NCI-H524 (cell line): ENCODE data around the gene MCRIP1.
"Not testable (repeated sequence)": the region's sequence is repeated elsewhere in the genome, so short reads cannot be mapped to it uniquely, and the experiment has no call there.

Experiments used
- DNase-seq, 2 experiments: peaks; one replicate each; lab custom pipeline; 2025; lab: John Stamatoyannopoulos, UW

MCRIP1 gene

DNA sequence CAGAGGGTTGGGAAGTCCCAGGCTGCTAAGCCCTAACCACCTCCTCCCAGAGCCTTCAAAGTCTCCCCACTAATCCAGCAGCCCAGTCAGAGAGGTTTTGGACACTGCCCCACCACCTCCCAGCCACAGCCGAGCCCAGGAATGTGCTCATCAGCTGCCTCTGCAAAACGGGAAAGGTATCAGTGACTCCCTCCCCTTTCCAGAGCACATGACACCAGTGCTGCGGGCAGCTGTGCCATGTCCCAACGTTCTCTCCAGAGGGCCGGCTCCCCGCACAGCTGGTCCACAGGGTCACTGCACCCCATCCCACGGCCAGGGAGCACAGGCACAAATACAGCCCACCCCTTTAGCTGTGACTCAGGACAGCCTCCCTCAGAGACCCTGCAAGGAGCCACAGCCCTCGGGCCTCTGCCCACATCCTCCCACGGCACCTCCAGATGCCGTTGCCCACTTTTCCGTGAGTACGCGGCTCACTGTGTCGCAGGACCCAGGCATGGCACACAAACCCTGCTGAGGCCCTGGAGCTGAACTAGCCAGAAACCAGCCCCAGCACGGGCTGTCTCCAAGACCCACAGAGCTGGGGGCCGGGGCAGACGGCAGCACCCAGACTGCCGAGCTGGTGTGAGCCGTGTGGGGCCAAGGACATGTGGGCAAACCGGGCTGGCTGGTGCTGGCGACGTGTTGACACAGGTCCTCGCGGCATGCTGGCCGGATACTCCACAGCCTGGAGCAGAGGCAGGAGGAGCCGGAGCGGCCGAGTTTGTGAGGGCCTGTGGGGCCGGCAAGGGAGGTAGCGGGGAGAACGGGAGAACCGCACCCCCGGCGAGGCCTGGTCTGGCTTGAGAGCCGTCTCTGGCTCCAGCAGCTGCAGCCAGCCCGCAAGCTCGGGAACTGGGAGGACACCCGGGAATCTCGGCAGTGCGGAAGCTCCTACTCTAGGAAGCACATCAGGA is 8.0 kb upstream of the MCRIP1 start:
- no peak for DNase-seq

DNA sequence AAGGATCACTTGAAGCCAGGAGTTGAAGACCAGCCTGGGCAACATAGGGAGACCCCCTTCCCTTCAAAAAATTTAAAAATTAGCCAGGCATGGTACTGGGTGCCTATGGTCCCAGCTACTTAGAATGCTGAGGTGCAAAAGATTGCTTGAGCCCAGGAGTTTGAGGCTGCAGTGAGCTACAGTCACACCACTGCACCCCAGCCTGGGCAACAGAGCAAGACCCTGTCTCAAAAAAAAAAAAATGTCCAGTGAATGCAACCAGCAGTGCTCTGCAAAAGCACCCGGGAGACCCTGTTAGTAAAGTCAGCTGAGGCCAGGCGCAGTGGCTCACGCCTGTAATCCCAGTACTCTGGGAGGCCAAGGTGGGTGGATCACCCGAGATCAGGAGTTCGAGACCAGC is 7.0 kb upstream of the MCRIP1 start:
- not testable (repeated sequence) for DNase-seq

GRCh38 chr17:81839301-81839700 is 6.2 kb upstream of the MCRIP1 start:
- DNase-seq = no peak

DNA sequence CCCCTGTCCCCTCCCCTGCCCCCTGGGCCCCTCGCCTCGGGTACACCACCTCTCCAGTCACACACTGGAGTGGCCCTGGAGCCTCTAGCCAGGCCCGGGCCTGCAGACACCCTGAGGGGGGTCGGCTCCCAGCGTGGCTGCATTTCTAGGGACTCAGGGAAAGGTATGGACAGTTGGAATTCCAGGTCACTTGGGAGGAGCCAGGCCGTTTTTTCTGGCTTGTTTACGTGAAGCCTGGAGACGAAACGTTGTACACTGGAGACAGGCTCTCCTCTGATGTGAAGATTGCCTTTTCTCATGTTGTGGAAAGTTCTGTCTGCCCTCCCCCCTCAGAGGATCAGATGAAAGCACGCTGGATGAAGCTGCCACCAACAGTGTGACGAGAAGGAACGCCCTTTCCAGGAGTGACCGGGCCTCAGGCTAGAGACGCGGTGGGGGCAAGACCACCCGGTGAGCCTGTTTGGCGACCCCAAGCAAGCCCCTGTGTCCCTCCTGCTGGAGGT is 5.7 kb upstream of the MCRIP1 start:
- DNase-seq = no peak

DNA sequence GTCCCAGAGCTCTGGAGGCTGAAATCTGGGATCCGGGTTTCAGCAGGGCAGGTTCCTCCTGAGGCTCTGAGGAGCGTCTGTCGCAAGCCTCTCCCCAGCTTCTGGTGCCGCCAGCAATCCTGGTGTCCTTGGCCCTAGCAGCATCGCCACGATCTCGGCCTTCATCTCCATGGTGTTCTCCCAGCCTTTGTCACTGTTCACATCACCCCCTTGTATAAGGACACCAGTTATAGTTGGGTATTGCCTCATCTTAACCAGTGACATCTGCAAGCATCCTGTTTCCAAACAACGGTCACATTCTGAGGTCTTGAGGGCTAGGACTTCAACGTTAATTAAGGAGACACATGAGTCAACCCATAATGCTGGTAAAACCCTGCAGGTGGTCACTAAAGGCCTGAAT is 4.5 kb upstream of the MCRIP1 start:
- no peak for DNase-seq

DNA sequence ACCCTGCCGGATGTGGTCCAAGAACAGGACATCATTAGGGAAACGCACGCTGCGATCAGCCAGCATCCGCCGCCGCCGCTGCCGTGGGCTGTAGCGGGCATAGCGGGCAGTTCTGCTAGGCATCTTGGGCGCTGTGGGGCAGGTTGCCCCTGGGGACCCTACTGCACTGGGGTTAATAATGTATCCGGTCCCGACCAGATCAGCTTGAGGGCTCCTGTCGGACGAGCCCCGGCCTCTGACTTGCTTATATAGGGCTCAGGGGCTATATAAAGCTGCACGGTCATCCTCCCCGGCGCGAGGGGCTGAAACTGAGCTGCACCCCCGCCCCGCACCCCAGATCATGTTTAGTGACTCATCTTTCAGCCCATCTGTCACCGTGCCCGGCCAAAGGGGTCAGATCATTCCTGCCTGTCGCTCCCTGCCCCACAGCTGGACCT is 1.8 kb upstream of the MCRIP1 start, which contains the start of gene PPP1R27:
Gene PPP1R27, minus strand, starts transcription at position 220 of the 437 bp plus-strand sequence. Its CDS starts 97 bp downstream, at position 123.
- no peak for DNase-seq

- DNase-seq = no peak
These were observed 1.1 kb upstream of the MCRIP1 start for GRCh38 chr17:81833921-81834830.

- DNase-seq = no peak
These were observed 407 bp downstream of the MCRIP1 start for GRCh38 chr17:81832608-81833159.

- DNase-seq = peak; percentile 39 to 44
These were observed 1.0 kb downstream of the MCRIP1 start for GRCh38 chr17:81831957-81832607.

- no peak for DNase-seq
These were observed 1.5 kb downstream of the MCRIP1 start for GRCh38 chr17:81831563-81831956.

DNA sequence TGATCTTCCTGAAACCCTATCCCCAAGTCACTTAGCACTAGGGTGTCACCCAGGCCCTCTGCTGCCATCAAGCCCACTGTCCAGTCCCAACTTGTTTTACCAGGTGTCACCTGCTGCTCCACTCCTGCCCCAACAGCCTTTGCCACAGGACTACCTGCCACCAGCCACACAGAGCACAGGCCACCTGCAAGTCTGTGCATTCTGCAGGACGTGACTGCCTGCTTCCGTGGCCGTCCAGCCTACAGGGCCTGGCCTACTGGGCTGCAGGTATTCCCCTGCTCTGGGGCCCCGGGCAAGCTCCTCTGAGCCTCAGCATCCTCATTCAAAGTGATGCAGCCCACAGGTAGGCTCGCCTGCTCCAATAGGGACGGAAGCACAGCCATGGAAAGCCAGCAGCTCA is 3.2 kb downstream of the MCRIP1 start:
- DNase-seq = no peak

DNA sequence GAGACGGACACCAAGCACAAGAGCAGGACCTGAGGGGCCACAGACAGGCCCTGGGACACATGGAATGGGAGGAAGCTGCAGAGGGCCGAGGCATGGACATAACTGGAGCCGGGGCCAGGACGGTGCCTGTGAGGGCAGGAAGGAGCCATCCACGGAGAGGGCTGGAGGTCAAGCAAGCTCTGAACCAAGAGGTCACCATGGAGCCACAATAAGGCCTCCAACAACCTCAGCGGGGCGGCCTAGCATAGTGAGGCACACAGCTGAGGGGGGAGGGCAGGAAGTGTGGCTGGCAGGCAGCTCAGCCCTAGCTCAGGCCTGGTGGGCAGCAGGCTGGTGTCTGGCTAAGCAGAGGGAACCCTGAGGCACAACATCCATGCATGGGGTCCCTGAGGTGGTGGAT is 4.4 kb downstream of the MCRIP1 start:
- DNase-seq = no peak

GRCh38 chr17:81825841-81826466 is 7.1 kb downstream of the MCRIP1 start:
- DNase-seq = no peak

GRCh38 chr17:81824595-81824994 is 8.5 kb downstream of the MCRIP1 start:
- DNase-seq = no peak

DNA sequence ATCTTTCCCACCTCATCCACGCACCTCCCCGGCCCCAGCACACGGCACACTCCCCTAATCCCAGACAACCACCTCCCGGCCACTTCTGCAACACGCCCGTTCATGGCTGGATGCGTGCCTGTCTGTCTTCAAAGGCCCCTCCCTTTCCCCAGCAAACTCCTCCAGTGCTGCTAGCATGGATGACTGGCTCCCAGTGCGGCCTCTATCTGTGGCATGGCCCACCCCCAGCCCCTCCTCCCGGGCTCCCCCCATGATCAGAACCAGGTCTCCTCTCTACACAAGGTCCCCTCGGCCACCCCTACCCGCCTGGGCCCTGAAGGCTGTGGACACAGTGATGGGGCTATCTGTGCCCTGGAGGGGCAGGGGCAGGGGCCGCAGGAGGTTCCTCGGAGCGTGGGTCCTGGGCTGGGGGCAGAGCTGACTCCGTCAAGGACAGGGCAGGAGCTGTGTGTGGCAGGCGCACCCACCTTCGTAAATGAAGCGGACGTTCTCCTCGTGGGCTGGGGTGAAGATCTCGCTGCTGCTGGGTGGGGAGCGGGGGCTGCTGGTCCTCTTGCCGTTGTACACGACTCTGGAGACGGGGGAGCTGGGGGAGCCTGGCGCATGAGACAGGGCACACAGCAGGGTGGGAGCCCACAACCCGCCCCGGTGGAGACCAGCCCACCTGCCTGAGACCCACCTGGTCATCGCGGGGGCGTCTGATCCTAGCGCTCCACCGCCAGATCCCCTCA is 9.1 kb downstream of the MCRIP1 start:
- DNase-seq = no peak

- DNase-seq = no peak
These were observed 9.9 kb downstream of the MCRIP1 start for GRCh38 chr17:81822996-81823819.

GRCh38 chr17:81822312-81822637 is 10.8 kb downstream of the MCRIP1 start:
- DNase-seq = no peak

DNA sequence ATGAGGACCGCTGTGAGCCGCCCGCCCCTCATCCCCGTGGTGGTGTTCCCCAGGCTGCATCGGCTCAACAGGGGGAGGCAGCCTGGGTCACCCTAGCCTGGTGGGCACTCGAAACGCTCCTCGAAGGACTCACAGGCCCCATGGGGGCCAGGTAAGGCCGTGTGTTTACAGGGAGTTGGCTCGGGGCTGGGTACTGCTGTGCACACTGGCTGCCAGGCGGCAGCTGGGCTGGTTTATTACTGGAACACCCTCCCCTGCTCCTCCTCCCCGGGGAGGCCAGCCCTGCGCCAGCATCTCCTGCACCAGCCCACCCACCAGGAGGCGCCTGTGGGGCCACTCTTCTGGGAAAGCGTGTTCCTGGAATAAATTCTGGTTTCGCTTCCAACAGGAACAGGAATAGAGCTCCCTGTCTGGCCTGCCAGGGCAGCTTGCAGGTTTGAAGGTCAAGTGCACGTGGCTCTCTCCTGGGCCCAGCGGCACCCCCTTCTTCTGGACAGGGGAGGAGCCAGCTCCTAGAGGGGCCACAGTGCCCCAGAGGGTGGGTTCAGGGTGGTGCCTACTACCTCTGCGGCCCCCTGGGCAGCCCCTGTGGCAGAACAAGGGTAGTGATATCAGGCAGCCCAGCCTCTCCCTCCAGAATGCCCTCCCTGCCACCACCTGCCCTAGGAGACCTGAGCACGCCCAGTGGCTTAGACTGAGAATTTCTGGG is 11.3 kb downstream of the MCRIP1 start:
- DNase-seq = peak; percentile 64 to 78

GRCh38 chr17:81821147-81821546 is 11.9 kb downstream of the MCRIP1 start:
- no peak for DNase-seq
